Endometrium (tissue), 2 donors: ENCODE data around the gene TRMU.
"Not testable (repeated sequence)": the region's sequence is repeated elsewhere in the genome, so short reads cannot be mapped to it uniquely, and the experiment has no call there.

Experiments
- FAIRE-seq: peaks from 2 replicates; lab custom pipeline; 2012; peaks lifted over from hg19 to GRCh38; lab: Jason Lieb, UNC
- donor health status: control.
- donor health status: control.

Gene TRMU

DNA sequence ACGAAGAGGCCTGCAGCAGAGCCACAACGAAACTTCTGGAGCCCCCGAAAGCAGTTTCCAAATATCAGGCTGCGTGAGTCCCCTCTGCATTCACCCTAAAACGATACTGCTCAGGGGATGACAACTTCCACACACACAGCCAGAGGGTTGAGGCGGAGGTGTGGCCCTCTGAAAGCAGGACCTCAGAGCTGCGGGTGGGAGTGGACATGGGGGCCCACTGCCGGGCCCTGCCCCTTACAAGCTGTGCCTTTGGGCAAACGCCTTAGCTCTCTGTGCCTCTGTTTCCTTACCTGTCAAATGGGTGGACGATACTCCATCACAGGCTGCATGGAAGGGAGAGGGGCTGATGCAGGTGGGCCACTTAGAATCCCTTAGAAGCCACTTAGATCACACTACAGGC, 53.1 kb downstream of the TRMU start:
- no peak for FAIRE-seq

- no peak for FAIRE-seq
These were observed 53.6 kb downstream of the TRMU start for GRCh38 chr22:46389081-46389480.

- no peak for FAIRE-seq
These were observed 54.7 kb downstream of the TRMU start for GRCh38 chr22:46390105-46390651.

- no peak for FAIRE-seq
These were observed 55.3 kb downstream of the TRMU start for GRCh38 chr22:46390652-46391301.

GRCh38 chr22:46391486-46392136, 56.1 kb downstream of the TRMU start:
- no peak for FAIRE-seq

GRCh38 chr22:46392137-46392844, 56.8 kb downstream of the TRMU start:
- FAIRE-seq: no peak

GRCh38 chr22:46393873-46394272, 58.4 kb downstream of the TRMU start:
- no peak for FAIRE-seq

GRCh38 chr22:46394622-46395021, 59.1 kb downstream of the TRMU start:
- FAIRE-seq: no peak

DNA sequence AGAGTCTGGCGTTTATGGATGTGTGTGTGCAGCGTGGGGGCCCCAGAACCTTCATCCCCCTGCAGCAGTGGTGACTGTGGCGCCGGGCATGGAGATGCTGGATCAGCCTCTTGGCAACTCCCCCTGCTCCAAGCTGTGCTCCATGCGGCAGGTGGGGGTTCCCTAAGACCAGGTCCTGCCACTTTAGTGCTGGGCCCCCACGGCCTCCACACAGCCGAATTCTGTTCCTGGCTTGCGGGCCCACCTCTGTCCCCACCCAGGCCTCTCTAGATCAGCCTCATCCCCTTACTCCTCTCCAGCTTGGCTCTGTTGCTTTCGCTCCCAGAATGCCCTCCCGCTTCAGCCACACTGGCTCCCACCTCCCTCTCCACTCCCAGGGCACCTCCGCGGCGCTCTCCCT, 59.6 kb downstream of the TRMU start:
- no peak for FAIRE-seq

- not testable (repeated sequence) for FAIRE-seq
These were observed 61.5 kb downstream of the TRMU start for GRCh38 chr22:46397049-46397448.

DNA sequence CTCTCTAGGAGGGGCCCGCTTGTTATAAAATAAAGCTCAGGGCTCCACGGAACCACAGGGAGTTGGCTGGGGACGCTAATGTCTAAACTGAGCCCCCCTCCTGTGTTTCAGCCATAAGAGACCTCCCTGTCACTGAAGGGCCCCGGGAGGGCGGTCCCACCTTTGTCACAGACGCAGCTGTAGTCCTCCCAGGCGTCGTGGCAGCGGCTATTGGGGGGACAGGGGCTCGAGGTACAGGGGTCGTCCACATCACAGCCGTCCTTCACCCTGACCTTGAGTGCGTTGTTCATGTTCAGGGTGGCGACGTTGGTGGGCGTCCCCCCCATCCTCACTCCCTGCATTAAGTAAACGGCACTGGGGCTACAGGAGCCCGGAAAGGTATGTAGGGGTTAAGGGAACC, 62.0 kb downstream of the TRMU start:
- no peak for FAIRE-seq

- no peak for FAIRE-seq
These were observed 62.4 kb downstream of the TRMU start for GRCh38 chr22:46397951-46398350.

DNA sequence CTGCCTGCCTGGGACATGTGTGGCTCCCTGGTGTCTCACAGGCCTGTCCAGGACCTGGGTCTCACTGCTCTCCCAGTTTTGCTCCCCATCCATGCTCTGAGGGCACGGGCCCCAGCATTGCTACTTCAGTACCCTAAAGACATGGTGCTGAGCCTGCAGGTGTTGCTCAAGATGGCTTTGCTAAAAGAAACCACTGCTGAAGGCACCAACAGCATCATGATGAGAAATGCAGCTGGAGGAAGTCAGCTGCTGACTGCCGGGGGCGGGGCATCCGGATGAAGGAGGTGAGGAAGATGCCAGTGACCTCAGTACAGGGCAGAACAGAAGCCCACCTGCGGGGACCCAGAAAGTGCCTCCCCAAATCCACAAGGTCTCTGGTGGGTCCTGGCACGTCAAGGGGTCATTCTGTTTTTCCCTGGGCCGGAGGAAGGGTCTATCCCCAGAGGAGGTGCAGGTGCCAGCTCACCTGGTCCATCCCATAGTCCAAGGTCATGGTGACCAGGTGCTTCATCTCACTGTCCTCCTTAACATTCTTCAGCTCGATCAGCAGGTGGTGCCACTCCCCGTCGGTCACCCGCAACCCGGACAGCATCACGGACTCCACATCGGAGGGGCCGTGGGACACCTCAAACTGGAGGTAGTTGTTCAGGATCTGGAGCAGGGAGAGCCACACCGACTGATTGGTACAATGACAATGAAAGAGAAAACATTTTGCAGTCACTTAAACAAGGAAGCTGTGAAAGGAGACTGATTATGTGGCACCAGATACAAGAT, 63.9 kb downstream of the TRMU start:
- FAIRE-seq: no peak

DNA sequence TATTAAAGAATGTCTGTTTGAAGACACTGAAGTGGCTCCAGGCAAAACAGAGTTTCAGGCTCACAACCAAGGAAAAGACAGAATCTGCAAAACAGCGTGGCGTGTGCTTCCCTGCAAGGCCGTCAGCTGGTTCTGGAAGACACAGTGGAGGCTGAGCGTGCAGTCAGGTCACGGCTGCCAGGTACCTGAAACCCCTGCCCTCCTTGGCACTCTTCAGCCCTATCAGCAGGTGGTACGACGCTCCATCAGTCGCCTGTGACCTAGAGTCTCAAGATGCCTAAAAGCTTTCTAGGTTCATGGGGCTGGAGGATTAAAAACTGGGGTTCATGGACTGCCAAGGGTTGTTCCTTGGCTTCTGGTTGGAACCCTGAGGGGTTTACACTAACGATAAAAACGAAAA, 65.9 kb downstream of the TRMU start:
- FAIRE-seq: no peak

DNA sequence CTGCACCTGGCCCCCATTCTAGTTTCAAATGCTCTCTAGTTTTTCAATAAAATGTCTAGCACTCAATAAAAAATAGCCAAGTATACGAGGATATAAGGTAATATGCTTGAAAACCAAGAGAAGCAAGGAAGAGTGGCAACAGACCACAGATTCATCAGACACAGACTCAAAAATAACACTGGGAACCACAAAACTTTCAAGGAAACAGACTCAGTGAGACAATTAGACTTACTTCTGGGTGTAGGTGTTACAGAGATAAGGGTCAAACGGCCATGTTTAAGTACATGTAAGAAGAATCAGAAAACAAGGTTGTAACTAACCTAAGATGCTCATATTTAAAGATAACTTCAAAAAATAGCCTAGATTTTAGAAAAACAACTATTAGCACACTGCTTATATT, 67.0 kb downstream of the TRMU start:
- no peak for FAIRE-seq

GRCh38 chr22:46403880-46404279, 68.4 kb downstream of the TRMU start:
- FAIRE-seq: not testable (repeated sequence)

DNA sequence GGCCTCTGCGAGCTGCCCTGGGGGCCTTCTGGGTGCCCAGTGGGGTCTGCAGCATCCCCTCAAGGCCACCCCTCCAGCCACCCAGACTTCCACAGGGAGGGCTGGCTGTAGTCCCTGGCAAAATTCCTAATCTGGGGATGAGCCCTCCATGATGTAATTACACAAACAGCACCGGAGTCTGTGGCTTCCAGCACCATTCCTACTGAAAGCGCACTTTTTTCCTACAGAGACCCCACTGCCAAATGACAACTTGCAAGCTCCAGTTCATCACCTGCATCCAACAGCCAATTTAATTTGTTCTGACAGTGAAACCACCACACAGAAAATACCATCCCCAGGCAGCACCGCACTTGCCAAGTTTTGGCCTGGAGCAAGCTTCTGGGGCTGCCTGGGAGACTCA, 70.4 kb downstream of the TRMU start:
- FAIRE-seq: no peak

- FAIRE-seq: no peak
These were observed 70.8 kb downstream of the TRMU start for GRCh38 chr22:46406349-46406748.

GRCh38 chr22:46406791-46407190, 71.3 kb downstream of the TRMU start:
- no peak for FAIRE-seq
